HUDEP-2 (cell line): ENCODE measurements around the gene RYR3.

ENCODE experiments used
- DNase-seq, 76 experiments: peaks; one replicate each; lab custom pipeline; 2025; ENCODE audit not compliant: unreplicated experiment in 76 of 76; lab: John Stamatoyannopoulos, UW

Gene RYR3

DNA sequence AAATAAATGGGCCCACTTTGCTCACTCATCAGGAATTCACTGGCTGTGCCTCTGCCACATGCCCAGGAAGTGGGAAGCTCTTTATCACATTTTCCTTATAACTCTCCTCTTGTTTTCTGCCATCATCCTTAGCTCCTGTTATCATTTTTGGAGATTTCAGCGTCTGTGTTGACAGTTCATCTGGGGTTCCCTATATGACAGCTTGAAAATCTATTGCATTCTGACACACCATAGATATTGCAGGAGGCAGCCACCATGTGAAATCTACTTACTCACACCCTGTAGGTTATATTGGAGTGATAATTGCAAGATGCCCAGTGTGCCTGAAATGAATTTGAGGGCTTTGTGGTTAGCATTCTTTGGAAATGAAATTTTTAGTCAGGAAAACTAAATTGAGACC lies 132.9 kb downstream of the RYR3 start:
- peak in 7 of 76 experiments; percentile 6 to 33 (median 20) for DNase-seq

DNA sequence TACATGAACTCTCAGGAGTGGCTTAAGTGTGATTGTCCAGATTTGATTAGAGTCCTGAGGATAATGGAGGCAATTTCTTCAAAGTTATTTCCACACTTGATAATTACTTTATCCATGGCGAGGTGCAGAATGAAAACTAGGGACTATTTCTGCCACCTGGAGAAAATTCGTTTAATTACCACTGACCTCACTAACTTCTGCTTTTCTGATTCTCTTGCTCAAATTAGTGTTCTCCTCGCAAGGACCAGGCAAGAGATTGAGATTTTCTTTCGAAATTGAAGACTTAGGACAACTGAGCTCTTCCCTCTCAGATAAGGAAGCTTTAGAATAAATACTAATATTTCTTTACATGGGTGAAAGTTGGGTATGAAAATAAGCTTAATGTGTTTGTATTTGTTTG lies 135.2 kb downstream of the RYR3 start:
- DNase-seq: no peak

GRCh38 chr15:33448151-33448550 lies 137.4 kb downstream of the RYR3 start:
- no peak for DNase-seq

DNA sequence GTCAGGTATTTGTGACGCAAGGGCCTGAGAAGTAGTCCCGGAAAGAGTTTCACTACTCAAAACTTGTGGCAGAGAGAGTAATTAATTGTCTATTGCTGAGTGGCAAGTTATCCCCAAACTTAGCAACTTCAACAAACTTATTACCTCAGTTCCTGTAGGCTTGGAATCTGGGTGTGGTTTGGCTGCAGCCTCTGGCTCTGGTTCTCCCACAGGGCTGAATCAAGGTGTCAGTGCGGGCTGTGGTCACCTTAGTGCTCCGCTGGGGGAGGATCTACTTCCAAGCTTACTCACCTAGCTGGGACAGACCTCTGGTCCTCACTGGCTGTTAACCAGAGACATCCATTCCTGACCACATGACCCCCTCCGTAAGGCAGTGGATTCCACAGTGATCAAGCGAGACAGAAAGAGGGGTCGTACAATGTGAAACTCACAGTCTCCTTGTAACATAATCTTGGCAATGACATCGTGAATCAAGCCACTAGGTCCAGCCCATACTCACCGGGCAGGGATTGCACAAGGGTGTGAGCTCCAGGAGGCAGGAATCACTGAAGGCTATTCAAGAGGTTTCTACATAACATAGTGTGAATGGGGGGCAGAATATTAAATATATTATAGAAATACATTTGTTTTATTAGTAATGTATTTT lies 138.3 kb downstream of the RYR3 start:
- no peak for DNase-seq

DNA sequence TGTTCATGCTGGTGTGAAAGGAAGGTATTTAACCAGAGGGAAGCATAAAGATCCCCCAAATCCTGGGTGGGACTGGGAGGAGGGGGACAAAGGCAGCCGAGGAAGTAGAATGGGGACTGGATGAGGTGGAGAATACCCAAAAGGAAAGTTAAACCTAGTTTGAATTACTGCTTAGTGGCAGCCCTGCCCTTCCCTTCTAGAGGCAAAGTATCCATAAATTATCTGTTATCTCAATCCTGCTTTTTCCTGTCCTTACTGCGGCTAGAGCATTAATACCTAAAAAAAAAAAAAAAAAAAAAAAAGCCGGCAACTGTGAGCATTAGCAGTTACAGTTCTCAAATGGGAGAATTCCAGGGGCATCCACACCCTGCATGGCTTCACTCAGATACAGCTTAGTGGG lies 139.0 kb downstream of the RYR3 start:
- DNase-seq: no peak

DNA sequence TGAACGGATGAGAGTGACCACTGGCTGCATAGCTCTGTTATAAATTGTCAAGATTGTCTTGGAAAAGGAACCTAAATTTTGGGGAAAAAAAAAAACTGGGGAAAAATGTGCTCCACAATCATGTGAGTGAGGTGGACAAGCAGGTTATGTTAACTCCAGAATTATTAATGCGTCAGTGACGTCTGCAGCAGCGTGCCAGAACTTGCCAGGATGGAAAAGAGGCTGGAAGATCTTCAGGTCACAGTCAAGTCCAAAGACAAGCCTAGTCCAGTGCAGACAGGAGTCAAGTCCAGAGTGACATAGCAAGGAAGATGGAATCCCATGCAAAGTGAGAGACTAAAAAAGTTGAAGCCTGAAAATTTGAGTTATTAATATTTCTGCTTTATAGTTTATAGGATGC lies 140.6 kb downstream of the RYR3 start:
- no peak for DNase-seq

GRCh38 chr15:33453761-33454160 lies 143.0 kb downstream of the RYR3 start:
- DNase-seq: no peak

DNA sequence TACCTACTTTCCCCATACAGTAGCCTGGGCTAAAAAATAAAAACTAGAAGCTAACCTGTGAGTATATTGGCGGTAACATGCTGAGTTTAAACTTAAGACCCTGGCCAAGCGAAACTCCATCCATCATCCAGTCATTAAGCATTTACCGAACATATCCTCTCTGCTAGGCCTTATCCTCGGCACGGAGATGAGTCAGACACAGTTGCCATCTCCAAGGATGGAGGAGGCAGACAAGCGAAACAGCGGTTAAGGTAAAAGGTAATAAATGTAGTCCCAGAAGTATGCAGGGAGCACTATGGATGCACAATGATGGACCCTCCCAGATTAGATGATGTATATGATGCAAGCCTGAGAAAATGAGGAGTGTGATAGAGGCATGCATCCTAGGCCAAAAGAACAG lies 143.6 kb downstream of the RYR3 start:
- DNase-seq: no peak

GRCh38 chr15:33454996-33455395 lies 144.2 kb downstream of the RYR3 start:
- DNase-seq: no peak

DNA sequence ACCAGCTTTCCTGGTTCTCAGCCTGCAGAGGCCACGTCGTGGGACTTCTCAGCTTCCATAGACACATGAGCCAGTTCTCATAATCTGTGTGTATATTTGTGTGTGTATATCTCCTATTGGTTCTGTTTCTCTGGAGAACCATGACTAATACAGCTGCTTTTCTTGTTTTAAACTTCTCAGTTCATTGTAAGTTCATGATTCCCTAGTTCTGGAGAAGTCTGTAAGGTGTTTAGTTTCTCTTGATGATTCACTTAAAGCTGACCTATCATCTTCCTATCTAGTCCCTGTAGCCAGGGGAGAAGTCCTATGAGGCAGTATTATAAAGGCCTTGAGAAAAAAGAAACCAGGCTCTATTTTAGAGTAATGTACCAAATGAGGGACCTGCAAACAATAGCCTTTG lies 147.7 kb downstream of the RYR3 start:
- DNase-seq: no peak

GRCh38 chr15:33460166-33460805 lies 149.5 kb downstream of the RYR3 start:
- no peak for DNase-seq

DNA sequence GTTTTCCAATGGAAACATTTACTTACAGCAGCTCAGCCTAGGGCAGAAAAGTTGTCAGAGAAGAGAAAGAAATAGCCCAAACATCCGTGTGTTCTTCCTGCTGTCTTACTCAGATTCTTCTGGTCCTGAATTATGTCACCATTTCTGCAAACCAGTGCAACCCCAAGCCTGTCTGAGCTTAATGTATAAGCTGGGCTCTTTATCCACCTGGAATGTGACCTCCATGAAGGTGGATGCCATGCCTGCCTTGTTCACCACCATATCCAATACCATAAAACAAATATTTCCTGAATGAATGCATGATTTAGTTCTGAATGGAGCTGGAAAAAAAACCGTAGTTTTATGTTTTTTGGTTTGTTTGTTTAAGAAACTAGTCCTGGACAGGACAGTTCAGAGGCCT lies 150.9 kb downstream of the RYR3 start:
- DNase-seq: no peak

GRCh38 chr15:33467146-33467815 lies 156.5 kb downstream of the RYR3 start:
- DNase-seq: no peak

- DNase-seq: no peak
These were observed 157.0 kb downstream of the RYR3 start for GRCh38 chr15:33467816-33468163.

GRCh38 chr15:33468740-33469139 lies 158.0 kb downstream of the RYR3 start:
- no peak for DNase-seq

- DNase-seq: no peak
These were observed 162.2 kb downstream of the RYR3 start for GRCh38 chr15:33473005-33473404.

DNA sequence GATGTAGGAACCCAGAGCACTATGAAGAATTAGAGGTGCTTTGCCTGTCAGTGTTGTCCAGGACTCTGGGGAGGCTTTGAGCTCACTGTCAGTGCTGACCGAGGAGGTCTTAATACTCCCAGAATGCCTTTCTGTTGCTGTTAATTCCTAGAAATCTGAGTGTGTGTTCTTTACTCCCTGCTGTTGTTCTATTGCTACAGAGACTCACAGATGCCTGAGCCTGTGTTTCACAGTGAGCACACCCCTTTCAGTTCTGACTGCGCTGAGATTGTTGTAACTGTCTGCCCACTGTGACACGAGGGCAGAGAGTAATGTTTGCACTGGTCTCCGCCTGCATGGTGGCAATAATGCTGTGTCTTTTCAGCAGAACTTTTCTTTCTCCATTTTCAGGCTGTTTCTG lies 162.9 kb downstream of the RYR3 start:
- no peak for DNase-seq

DNA sequence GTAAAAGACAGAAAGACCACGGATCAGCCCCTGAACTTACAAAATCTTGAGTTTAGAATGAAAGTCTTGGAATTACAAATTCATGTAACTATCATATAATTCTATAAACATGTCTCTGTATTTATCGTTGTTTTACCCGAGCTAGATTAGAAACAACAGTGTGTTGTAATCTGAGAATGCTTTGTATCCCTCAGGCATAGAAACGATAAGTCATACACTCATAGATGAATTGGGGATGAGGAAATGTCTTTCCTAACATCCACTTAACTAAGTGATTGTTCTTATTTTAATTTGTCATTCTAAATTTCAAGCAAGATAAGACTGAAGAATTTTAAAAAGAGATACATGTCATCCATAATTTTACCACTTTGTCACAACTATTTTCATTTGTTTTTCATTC lies 165.3 kb downstream of the RYR3 start:
- DNase-seq: no peak

- DNase-seq: no peak
These were observed 166.1 kb downstream of the RYR3 start for GRCh38 chr15:33476908-33477307.

DNA sequence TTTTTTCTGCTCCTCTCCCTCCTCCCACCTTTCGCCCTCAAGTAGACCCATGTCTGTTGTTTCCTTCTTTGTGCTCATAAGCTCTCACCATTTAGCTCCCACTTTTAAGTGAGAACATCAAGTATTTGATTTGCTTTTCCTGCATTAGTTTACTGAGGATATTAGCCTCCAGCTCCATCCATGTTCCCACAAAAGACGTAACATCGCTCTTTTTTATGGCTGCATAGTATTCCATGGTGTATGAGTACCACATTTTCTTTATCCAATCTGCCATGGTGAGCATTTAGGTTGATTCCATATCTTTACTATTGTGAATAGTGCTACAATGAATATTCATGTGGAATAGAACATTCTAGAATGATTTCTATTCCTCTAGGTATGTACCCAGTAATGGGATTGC lies 178.6 kb downstream of the RYR3 start:
- no peak for DNase-seq

DNA sequence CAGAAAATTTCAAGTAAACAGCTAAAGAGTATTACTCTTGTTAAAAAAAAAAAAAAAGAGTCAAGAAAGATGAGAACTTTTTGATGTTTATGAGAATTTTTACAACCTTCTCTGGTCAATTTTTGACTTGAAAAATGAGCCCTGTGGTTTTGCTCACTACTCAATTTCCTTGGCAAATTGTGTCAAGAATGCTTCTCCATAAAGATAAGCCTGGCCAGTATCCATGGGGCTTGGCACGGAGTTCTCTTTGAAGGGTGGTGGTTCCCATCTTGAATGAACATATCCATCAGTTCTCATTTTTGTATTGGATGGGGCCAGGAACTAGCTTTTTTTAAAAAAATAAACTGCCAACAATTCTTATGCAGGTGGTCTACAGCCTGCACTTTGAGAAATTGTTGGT lies 179.9 kb downstream of the RYR3 start:
- DNase-seq: no peak

DNA sequence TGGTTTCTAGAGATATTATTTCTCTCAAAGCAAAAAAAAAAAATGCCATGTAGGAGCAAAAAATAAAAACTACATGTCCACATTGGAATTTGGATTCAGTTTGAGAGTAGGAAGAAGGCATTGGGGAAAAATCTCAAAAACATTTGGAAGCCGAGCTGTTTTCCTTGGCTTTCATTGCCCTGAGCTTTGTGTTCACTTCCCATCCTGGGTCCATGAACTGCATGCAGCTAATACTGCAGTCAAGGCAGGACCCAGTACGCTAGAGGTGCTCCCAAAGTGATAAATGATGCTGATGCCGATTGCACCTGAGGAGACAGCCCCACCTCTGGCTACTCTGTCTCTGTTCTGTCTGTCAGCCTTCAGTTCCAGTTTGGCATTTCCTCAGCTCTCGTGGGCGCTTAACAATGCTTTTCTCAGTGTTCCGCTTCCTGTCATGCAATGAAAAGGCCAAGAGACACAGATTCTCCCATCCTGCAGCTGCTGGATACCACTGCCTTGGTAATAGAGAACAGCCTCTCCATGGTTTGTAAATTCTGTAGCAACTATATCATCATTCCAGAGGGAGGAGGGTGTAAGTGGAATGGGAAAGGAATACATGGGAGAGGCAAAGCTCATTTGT lies 181.8 kb downstream of the RYR3 start:
- DNase-seq: no peak
